Kidney glomerular epithelial cell (primary cell): ENCODE results near the gene SLC6A4.

Experiments
- DNase-seq: peaks from one replicate; lab custom pipeline; 2025; lab: John Stamatoyannopoulos, UW

The SLC6A4 gene

GRCh38 chr17:30235386-30236296, at the start of gene SLC6A4:
TSS of gene SLC6A4 (minus strand) at chr17:30235697. CDS start at chr17:30221958, 13,739 bp downstream.
- no peak for DNase-seq

DNA sequence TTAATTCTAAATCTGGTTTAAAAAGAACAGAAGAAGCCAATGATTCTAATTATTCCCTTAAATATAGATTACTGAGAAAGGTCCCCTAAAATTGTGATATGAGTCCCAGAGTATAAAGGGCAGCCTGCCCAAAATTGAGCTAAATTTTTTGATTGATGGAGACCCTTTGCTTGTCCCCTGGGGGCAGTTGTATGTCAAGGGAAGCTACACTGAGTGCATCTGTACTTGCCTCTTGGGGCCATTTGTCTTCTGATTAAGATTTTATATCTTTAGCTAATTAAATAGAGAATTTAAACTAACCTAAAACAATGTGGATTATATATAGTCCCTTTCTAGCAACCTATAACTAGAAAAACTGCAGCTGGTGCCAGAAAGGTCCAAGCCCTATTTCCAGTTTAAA, 43.7 kb upstream of the SLC6A4 start:
- no peak for DNase-seq

DNA sequence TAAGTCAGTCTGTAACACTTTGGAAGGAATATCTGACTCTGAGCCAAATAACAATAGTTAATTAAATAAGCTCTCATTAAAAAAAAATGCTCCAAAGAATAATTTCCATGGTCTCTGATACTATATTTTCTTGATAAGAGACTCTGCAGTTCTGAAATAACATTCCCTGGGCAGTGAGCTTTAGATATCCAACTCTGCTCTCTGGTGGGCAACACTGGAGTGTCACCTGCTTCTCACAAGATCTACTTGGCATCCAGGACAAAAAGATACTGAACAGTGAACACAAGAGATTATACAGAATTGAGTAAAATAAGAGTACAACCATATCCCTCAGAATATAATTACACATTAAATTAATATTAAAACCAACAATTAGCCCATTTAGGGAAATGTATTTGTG, 42.5 kb upstream of the SLC6A4 start:
- DNase-seq: no peak

DNA sequence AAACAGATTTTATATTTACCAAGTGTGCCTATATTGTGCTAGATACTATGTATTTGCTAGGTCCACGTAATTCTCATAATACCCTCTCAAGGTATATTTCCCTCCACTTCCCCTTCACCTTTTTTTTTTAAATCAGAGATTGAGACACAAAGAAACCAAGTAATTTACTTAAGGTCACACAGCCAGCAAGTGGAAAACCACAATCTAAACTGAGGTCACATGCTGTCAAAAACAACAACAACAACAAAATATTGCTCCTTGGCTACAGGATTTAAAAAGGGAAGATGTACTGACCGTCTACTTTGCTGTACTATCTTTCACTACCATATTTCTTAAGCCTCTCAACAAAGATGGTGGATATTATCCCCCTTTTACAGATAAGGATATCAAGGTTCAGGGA, 40.4 kb upstream of the SLC6A4 start:
- no peak for DNase-seq

DNA sequence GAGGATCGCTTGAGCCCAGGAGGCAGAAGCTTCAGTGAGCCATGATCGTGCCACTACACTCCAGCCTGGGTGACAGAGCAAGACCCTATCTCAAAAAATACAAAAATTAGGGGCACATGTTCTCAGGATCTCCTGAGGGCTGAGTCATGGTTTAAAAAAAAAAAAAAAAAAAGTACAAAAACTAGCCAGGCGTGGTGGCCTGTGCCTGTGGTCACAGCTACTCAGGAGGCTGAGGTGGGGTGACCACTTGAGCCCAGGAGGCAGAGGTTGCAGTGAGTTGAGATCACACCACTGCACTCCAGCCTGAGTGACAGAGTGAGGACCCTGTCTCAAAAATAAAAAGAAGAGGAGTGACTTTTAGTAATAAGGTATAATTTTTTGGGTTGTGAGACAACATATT, 39.4 kb upstream of the SLC6A4 start:
- no peak for DNase-seq

GRCh38 chr17:30273373-30273772, 37.9 kb upstream of the SLC6A4 start:
- no peak for DNase-seq

DNA sequence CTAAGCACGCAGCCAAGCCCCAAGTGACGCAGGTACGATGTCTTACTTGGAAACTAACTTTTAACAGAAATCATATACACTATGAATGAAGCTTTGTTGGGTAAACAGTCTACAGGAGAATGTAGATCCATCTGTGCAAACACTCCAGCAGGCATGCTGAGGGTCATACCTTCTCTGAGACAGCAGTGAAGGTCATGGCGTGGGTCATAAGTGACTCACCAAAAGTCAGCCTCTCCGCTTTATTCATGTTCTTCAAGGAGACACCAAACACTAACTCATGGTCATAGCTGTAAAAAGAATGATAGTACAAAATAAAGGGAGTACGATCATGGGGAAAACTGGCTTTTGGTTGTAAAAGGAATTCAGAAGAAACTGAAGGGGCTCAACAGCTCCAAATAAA, 35.6 kb upstream of the SLC6A4 start:
- DNase-seq: no peak

DNA sequence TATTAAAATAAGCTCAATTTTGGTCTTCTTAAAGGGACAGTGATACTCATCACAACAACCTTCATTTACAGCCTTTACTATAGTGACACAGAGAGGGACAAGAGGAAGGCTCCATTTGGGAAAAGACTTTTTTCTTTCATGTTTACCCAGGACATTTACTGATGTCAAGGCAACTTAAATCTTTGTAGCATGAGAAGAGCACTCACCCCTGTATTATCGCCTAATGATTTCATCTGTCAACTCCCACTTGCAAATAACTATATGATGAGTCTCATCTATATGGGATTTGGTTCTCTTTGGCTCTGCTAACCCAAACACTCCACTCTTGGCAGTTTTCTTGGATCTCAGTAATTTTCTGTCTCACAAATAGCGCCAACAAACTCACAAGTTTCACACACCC, 32.1 kb upstream of the SLC6A4 start:
- DNase-seq: no peak

DNA sequence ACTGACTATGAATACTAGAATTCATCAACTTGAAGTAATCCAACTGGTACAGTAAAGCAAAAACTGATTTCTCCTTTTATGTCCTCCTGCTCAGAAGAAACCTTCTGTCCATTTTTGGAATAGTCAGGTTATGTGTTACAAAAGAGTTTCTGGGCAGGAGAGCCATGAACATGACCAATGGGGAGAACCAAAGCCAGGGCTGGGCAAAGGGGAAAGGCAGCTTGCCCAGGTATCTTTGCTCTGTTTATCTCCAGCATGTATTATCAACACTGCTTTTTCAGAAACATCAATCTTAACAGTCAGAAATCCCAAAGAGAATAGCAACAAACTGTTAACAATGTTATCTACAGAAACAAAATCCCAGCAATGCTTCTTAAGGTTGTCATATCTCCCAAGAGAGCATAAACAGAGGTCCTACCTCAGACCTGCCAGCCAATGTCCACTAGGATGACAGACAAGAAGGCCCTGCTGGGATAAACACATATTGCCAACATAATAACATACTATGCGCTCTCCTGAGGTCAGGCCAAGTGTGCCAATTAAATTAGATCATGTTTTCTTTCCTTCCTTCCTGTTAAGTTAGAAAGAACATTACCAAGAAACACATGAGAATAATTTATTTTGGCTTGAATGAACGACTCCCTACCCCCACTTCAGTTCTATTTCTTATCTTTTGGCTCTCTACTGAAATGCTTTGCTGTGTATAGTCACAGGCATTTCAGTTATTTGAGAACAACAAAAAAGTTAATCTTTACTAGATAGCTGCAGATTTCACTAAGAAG, 28.2 kb upstream of the SLC6A4 start:
- peak; percentile 84 for DNase-seq

GRCh38 chr17:30256756-30257506, 21.4 kb upstream of the SLC6A4 start:
- DNase-seq: no peak

DNA sequence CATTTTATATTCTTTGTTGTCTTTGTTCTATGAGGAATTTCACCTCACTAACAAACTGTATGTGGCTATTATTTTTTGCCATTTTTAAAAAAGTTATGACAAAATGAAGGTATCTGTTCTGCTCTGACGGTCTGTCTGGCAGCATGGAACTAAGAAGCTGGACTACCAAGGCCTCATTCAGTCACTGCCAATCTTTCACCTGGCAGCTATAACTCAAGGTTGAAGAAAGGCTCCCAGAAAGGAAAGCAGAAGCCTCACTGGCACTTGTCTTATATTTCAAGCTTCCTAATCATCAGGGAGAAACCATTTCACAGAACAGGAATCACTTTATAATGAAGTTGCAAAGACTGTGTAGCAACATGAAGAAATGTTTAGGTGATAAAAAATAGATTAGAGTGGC, 18.7 kb upstream of the SLC6A4 start:
- no peak for DNase-seq

GRCh38 chr17:30253312-30253711, 17.8 kb upstream of the SLC6A4 start:
- DNase-seq: no peak

- DNase-seq: no peak
Observed at GRCh38 chr17:30251931-30252330, 16.4 kb upstream of the SLC6A4 start.

DNA sequence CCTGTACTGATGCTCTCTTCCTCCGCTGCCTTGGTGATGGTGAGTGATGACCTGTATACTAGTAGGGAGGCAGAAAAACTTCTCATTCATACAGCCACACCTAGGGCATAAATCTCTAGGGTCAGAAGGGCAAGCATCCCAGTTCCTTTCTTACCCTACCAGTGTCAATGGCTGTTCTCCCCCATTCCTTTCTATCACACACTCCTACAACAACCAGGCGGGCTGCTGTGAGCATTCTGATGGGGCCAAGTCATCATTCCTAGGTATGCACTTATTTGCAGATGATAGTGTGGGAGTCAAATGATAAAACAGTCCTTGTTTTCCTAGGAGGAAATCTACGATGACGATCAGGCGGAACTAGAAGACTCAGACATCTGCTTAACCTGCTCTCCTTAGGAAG, 14.0 kb upstream of the SLC6A4 start:
- peak; percentile 56 for DNase-seq

GRCh38 chr17:30248786-30249185, 13.3 kb upstream of the SLC6A4 start:
- DNase-seq: no peak

DNA sequence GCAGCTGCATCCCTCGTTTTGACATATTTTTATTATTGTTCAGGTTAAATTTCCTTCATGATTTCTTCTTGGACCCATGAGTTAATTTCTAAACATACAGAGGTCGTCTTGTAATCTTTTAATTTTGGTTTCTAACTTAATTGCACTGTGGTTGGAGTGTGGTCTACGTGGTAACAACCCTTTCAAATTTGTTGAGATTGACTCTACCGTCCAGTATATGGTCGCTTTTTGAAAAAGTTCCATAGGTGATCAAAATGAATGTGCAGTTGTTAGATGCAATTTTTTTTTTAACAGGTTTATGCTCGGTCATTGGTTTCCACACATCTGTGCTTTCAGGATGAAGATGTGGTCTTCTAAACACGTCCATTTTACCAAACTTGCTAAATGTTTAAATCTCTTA, 11.0 kb upstream of the SLC6A4 start:
- DNase-seq: no peak

DNA sequence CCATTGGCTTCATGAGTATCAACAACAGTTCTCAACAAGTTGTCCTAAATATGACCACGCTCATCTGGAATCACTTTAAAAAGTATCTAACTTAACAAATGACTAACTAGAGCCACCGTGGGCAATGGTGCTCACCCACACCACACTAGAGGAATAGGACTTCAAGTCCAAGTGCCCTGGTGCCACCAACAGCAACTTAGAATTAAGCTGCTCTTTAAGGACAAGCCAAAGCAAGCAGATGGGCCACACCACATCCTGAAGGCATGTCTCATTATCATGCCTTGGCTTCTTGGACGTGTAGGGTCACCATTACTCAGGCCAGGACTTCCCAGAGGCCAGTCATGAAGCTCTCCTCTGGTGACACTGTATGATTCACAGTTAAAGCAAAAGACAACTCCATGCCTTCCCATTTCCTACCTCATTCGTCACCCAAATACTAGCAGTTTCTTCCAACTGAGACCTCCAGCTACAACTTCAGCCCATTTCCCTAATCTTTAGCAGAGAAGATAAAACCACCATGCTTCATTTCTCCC, 9.4 kb upstream of the SLC6A4 start:
- DNase-seq: no peak

- no peak for DNase-seq
Observed at GRCh38 chr17:30243568-30243967, 8.1 kb upstream of the SLC6A4 start.

- no peak for DNase-seq
Observed at GRCh38 chr17:30243002-30243401, 7.5 kb upstream of the SLC6A4 start.

DNA sequence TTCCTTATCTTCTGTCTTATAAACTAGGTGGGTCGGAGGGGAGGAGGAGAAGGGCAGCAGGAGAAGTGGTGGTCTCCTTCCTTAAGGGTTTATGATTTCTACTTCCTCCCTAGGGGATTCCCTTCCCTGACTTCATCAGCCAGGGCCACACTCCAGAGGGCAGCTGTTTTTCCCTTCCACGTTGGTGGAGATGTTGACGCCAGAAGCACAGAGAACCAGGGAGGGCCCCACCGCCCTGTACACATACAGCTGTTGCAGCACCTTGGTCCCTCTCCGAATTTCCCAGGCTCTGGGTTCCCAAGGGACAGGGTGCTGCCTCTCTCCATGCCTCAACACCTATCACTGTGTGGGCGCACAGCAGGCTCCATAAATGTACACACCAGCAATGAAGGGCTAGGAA, 5.6 kb upstream of the SLC6A4 start:
- no peak for DNase-seq

DNA sequence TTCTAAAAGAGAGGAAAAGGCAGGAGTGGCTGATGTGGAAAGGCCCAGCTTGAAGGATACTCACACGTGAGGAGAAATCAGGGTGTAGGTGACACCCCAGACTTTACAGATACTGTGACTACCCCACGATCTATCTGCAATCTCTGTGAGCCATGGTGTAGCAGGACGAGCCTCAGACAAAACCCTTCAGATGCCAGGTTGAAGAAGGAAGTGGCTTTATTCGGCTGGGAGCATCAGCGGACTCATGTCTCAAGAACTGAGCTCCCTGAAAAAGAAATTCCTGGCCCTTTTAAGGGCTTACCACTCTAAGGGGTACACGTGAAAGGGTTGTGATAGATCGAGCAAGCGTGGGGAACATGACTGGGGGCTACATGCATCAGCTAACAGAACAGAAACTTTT, 4.7 kb upstream of the SLC6A4 start:
- DNase-seq: no peak

DNA sequence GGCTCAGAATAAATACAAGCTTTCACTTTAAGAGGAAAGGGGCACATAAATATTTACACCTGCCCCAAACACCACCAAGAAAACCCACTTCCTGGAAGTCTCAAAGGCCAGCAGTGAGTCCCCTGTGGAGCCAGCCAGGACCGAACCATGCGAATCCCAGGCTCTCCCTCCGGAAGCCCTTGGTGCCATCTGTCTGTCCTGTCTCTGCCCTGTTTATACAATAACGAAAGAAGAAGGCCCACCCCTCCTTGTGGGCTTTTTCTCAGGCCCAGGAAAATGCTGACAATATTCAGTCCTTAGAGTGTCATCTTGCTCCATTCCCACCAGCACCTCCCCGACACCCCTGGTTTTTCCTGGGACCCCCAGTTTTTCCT, 3.6 kb upstream of the SLC6A4 start:
- DNase-seq: no peak
